GM13976 (cell line): ENCODE results near the gene MYBPH.

Source experiments
- DNase-seq: peaks from one replicate; pipeline ENCODE4 v3.0.0; 2012; ENCODE audit warnings: low spot score
- in situ Hi-C: fragments of 300-500 bp; cut with MboI; formaldehyde crosslinking; loops from one replicate; pipeline ENCODE4 v1.12.0; 2022; ENCODE audit warnings: low sequenced_read_pairs, mixed read lengths, inconsistent platforms; ENCODE audit not compliant: unreplicated experiment
- TF ChIP-seq, protein P1 (sequence below): IDR thresholded peaks from 2 replicates; pipeline ENCODE4 v1.5.1; 2012; ENCODE audit warnings: borderline replicate concordance, mild to moderate bottlenecking; ENCODE audit not compliant: insufficient read depth; ENCODE audit errors: extremely low read depth, missing control alignments, control extremely low read depth

Gene MYBPH

GRCh38 chr1:203178083-203178482 is 2.5 kb upstream of the MYBPH start:
- in situ Hi-C loops, result no loop called here
- no peak for DNase-seq
- TF ChIP-seq, protein P1, sequence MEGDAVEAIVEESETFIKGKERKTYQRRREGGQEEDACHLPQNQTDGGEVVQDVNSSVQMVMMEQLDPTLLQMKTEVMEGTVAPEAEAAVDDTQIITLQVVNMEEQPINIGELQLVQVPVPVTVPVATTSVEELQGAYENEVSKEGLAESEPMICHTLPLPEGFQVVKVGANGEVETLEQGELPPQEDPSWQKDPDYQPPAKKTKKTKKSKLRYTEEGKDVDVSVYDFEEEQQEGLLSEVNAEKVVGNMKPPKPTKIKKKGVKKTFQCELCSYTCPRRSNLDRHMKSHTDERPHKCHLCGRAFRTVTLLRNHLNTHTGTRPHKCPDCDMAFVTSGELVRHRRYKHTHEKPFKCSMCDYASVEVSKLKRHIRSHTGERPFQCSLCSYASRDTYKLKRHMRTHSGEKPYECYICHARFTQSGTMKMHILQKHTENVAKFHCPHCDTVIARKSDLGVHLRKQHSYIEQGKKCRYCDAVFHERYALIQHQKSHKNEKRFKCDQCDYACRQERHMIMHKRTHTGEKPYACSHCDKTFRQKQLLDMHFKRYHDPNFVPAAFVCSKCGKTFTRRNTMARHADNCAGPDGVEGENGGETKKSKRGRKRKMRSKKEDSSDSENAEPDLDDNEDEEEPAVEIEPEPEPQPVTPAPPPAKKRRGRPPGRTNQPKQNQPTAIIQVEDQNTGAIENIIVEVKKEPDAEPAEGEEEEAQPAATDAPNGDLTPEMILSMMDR, result no peak

DNA sequence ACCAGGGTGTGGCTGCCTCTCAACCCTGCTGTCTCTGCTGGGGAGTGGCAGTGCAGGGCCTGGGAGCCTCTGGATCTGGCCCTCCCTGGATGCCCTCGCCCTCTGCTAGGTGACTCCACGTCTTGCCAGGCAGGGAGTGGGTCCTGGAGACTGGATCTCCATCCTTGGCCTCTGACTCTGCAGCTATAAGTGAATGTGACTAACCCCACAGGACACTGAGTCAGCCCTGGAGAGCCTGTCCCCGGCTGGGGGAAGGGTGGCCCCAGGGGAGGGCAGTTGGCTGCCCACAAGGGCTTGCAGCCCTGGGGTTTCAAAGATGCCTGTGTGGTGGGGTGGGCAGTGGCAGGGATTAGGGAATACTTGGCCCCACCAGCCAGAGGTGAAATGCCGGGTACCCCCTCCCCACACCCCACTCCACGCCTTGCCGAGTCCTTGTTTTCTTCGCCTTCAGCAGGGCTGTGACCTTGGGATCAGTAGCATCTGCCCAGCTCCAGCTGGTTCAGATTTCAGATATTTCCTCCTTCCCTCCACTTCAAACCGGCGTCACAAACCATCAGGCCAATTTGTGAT is 1.9 kb upstream of the MYBPH start:
- TF ChIP-seq, protein P1, result no peak
- in situ Hi-C loops, result no loop called here
- DNase-seq, result no peak

GRCh38 chr1:203177036-203177405 is 1.4 kb upstream of the MYBPH start:
- in situ Hi-C loops, result no loop called here
- TF ChIP-seq, protein P1, result no peak
- no peak for DNase-seq

DNA sequence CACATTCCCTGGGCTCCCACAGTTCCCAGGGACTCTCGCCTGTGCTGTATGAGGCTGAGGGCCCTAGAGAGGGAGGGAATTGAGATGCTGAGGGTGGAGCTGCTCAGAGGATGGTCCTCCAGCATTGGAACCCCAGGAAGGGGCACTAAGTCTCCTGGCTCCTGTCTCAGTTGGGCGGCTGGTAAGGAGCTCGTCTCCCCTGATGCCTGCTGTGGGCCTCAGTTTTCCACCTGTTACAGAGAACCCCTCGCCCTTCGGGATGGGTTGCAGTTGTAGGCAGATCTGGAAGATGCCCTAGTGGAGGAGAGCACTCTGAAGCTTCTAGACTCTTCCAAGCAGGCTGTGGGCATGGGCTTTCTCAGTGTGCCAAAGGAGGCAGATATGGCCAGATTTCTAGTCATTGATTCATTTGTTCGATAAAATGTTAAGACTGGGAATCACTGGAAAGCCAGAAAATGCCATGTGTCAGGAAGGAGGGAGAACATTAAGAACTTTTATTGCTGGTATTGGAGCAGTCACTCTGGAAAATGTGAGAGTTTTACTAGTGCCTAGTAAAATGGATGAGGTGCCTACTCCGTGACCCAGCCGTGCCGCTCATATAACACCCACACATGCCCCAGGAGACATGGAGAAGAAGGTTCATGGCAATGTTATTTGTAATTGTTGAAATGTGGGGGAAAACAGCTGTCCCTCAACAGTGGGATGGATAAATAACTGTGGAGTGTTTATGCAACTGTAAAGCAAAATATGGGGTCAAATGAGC is 828 bp upstream of the MYBPH start:
- no peak for DNase-seq
- TF ChIP-seq, protein P1, result no peak
- in situ Hi-C loops, result no loop called here

GRCh38 chr1:203175827-203176241 is 208 bp upstream of the MYBPH start:
- TF ChIP-seq, protein P1, result no peak
- in situ Hi-C loops, result no loop called here
- no peak for DNase-seq

DNA sequence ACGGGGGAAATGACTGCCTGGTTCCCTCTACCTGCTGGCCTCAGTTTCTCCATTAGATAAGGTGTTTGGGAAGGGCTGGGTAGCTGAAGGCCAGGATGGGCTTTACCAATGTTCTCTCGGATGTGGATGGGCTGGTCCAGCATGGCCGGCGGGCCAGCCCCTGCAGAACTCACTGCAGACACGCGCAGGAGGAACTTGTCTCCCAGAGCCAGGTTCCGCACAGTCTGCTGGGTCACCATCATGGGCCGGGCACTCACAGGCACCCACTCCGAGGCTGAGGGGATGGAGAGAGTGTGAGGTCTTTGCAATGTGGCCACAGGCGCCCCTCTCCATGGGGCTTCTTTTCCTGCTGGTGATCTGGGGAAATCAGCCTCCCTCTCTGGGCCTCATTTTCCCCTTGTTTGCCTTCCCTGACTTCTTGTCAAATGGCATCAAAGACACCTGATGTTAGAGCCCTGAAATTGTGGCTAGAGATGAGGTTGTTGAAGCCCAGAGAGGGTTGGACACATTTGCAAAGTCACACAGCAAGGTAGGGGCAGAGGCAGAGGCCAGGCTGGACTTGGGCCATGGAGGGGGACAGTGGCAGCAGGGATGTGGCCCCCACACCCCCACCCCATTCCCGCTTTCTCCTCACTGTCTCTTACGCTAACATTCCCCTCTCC is 1.2 kb downstream of the MYBPH start:
- in situ Hi-C loops, result no loop called here
- TF ChIP-seq, protein P1, result no peak
- DNase-seq, result no peak
